Gastroesophageal sphincter (tissue), 4 donors: ENCODE data around the gene RNASET2. TPM values are rescaled to one million over a fixed set of nuclear protein-coding genes. Genes with fewer than 3 reads are reported as not detected.

Experiments used
- ATAC-seq: fragments of 150-250 bp; one replicate; pipeline ENCODE4 v1.9.1; 2016; ENCODE audit warnings: mild to moderate bottlenecking, moderate library complexity
- H3K27ac ChIP-seq, 4 donors: fragments of 200-600 bp; sonication (generic) in 3 of 4; 1 replicate in 3 of 4; 2 replicates in 1 of 4; pipeline ENCODE4 v1.5.1; 2016 to 2019
- H3K27me3 ChIP-seq: fragments of 200-600 bp; sonication (generic); one replicate; pipeline ENCODE4 v1.5.1; 2019
- H3K36me3 ChIP-seq, 2 donors: fragments of 200-600 bp; sonication (generic); one replicate each; pipeline ENCODE4 v1.5.1; 2019; ENCODE audit warnings: control low read depth in 1 of 2
- H3K4me1 ChIP-seq, 3 donors: fragments of 200-600 bp; sonication (generic); 1 replicate in 2 of 3; 2 replicates in 1 of 3; pipeline ENCODE4 v1.5.1; 2016 to 2019; ENCODE audit warnings: control low read depth in 2 of 3
- H3K4me3 ChIP-seq, 2 donors: fragments of 200-600 bp; sonication (generic); one replicate each; pipeline ENCODE4 v1.5.1; 2019; ENCODE audit warnings: mild to moderate bottlenecking in 1 of 2, moderate library complexity in 1 of 2
- H3K9me3 ChIP-seq, 3 donors: fragments of 200-600 bp; sonication (generic); one replicate each; pipeline ENCODE4 v1.5.1; 2017 to 2019; ENCODE audit warnings: control low read depth in 2 of 3
- CTCF ChIP-seq, 4 experiments: fragments of 200-600 bp in 2 of 4; fragments of 450-650 bp in 2 of 4; sonication (generic) in 1 of 4; IDR thresholded peaks; one replicate each; pipeline ENCODE4 v1.5.1; 2017 to 2019; ENCODE audit warnings: antibody characterized with exemption in 4 of 4, mild to moderate bottlenecking in 2 of 4, moderate library complexity in 2 of 4
- EP300 ChIP-seq: sonication (generic); formaldehyde crosslinking; IDR thresholded peaks from one replicate; pipeline ENCODE4 v1.6.1; 2017; ENCODE audit warnings: antibody characterized with exemption, mild to moderate bottlenecking
- POLR2A ChIP-seq, 2 donors: fragments of 450-650 bp; IDR thresholded peaks; one replicate each; pipeline ENCODE4 v1.6.1; 2017; ENCODE audit warnings: antibody characterized with exemption in 2 of 2, mild to moderate bottlenecking in 2 of 2, moderate library complexity in 1 of 2
- POLR2AphosphoS5 ChIP-seq: sonication (generic); formaldehyde crosslinking; IDR thresholded peaks from one replicate; pipeline ENCODE4 v1.6.1; 2017; ENCODE audit warnings: antibody characterized with exemption
- WGBS, 2 donors: methylation state at CpG; one replicate each; pipeline ENCODE4 v1.1.5; 2018; ENCODE audit warnings: low coverage in 1 of 2; 5-methylcytosine and 5-hydroxymethylcytosine counted together
- total RNA-seq, 4 donors: library from RNA; depleted of rRNA; stranded (reverse); fragments of >200 nt; gene quantifications; one replicate each; pipeline ENCODE4 v1.1.0, GENCODE V29; 2016

The RNASET2 gene
- total RNA-seq, 4 donors from 2014 or later: 18.4 to 46.6 (median 26.2) TPM

- no peak for ATAC-seq
- no peak overlapping the region for H3K4me3 ChIP-seq
- H3K4me1 ChIP-seq: no peaks in the 10 kb centered on the region
- peaks cover 0 to 73% of the 10 kb centered on the region in 2 donors for H3K36me3 ChIP-seq
- TF ChIP-seq CTCF (IDR thresholded peaks at IDR 0.05): no peak
- no peak for TF ChIP-seq EP300
- TF ChIP-seq POLR2A (IDR thresholded peaks at IDR 0.05): no peak
- TF ChIP-seq POLR2AphosphoS5: no peak
- H3K27me3 ChIP-seq: no peaks in the 10 kb centered on the region
- no peaks in the 10 kb centered on the region for H3K9me3 ChIP-seq
- WGBS, 2 donors: 75% methylated on average over 2 of the region's 6 CpGs; no CpG with 5 or more reads in 1 of the 2 donors
- H3K27ac ChIP-seq: no peak overlapping the region
Observed at GRCh38 chr6:166932116-166932515, 24.2 kb downstream of the RNASET2 start.

DNA sequence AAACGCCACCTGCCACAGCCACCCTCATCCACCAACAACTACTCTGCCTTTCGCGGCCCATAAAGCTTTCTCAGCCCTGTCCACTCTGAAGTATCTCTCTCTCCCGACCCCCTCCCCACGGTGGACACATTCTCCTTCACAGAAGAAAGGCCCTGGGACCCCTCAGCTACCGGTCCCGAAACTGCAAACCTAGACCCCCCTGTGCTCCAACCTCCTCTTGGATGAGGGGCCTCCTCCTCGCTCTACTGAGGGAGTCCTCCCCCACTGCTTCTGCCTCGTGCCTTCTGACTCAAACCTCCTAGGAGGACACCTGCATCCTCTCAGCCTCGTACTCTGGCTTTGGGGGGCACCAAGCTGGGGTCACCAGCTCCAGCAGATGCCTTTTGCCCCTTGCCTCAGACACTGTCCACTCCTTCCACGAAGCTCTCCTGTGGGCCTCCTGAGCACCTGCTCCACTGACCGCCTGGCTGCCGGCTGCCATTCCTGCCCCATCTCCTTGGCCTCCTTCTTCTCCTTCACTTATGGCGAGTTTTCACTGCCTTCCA, 24.9 kb downstream of the RNASET2 start:
- Histone ChIP-seq H3K36me3 (peaks cover 0 to 67% of the 10 kb centered on the region in 2 donors), H3K27ac (no peak overlapping the region), H3K4me1 (no peaks in the 10 kb centered on the region), H3K4me3 (no peak overlapping the region), H3K9me3 (no peaks in the 10 kb centered on the region), H3K27me3 (no peaks in the 10 kb centered on the region)
- no peak for ATAC-seq
- no peak for TF ChIP-seq POLR2AphosphoS5
- no peak for TF ChIP-seq EP300
- TF ChIP-seq POLR2A (IDR thresholded peaks at IDR 0.05): no peak
- TF ChIP-seq CTCF (IDR thresholded peaks at IDR 0.05): no peak
- WGBS, 2 donors: 88 to 93% methylated on average over 3 to 11 of the region's 14 CpGs

DNA sequence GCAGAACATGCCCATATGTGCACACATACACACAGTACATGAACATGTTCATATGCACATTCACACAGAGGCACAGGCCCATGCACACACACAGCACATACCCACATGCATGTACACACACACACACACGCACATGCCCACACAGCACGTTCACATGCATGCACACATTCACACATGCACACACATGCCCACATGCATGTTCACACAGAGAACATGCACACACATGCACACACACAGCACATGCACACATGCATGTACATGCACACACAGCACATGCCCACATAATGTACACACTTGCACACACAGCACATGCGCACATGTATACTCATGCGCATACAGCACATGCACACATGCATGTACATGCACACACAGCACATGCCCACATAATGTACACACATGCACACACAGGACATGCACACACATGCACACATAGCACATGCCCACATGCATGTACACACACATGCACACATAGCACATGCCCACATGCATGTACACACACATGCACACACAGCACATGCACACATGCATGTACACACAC, 25.9 kb downstream of the RNASET2 start:
- TF ChIP-seq CTCF (IDR thresholded peaks at IDR 0.05) (no peak), POLR2A (IDR thresholded peaks at IDR 0.05) (no peak), POLR2AphosphoS5 (no peak), EP300 (no peak)
- peaks cover 0 to 56% of the 10 kb centered on the region in 2 donors for H3K36me3 ChIP-seq
- no peak for ATAC-seq
- no peak overlapping the region for H3K27ac ChIP-seq
- no peaks in the 10 kb centered on the region for H3K27me3 ChIP-seq
- no peak overlapping the region for H3K4me3 ChIP-seq
- no peaks in the 10 kb centered on the region for H3K4me1 ChIP-seq
- 83 to 100% methylated on average over 1 to 2 of the region's 4 CpGs for WGBS, 2 donors
- no peaks in the 10 kb centered on the region for H3K9me3 ChIP-seq

DNA sequence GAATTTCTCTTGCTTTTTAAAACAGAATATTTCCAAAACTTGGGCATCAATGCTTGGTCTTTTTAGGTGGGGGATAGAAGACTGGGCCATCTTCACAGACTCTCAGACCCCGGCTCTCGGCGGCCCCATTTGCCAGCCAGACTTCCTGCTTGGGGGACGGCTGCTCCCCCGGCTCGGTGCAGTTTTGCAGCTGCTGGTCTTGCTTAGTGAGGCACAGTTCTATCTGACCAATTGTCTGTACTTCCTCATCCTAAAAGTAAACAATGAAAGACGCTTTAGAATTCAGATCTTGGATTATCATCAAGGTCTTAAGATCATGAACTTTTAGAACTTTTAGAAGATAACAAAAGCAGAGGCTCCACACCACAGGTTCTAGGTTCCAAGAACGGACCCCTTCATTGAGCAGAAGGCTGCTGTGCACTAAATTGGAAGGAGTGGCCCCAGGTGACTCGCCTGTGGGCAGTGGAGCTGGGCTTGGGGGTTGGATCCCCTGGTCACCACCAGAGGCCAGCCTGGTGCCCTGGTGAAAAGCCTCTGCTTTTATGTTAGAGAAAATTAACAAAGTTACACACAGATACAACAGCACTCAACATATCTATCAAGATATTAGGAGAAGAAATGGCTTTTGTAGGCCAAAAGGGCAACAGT, 26.7 kb downstream of the RNASET2 start:
- WGBS, 2 donors: 42 to 83% methylated on average over 1 to 7 of the region's 9 CpGs
- TF ChIP-seq CTCF (IDR thresholded peaks at IDR 0.05) (no peak), POLR2AphosphoS5 (no peak), EP300 (no peak)
- Histone ChIP-seq H3K36me3 (peaks cover 0 to 48% of the 10 kb centered on the region in 2 donors), H3K27me3 (no peaks in the 10 kb centered on the region), H3K27ac (no peak overlapping the region), H3K4me1 (no peaks in the 10 kb centered on the region), H3K9me3 (no peaks in the 10 kb centered on the region), H3K4me3 (no peak overlapping the region)
- ATAC-seq: no peak
